ENCODE results near the gene SMIM35. TPM values are rescaled to one million over a fixed set of nuclear protein-coding genes. Genes with fewer than 3 reads are reported as not detected.
"Not testable (repeated sequence)": the region's sequence is repeated elsewhere in the genome, so short reads cannot be mapped to it uniquely, and the experiment has no call there.

The SMIM35 gene
- total RNA-seq, 1 donor from 2014 or later: not detected

DNA sequence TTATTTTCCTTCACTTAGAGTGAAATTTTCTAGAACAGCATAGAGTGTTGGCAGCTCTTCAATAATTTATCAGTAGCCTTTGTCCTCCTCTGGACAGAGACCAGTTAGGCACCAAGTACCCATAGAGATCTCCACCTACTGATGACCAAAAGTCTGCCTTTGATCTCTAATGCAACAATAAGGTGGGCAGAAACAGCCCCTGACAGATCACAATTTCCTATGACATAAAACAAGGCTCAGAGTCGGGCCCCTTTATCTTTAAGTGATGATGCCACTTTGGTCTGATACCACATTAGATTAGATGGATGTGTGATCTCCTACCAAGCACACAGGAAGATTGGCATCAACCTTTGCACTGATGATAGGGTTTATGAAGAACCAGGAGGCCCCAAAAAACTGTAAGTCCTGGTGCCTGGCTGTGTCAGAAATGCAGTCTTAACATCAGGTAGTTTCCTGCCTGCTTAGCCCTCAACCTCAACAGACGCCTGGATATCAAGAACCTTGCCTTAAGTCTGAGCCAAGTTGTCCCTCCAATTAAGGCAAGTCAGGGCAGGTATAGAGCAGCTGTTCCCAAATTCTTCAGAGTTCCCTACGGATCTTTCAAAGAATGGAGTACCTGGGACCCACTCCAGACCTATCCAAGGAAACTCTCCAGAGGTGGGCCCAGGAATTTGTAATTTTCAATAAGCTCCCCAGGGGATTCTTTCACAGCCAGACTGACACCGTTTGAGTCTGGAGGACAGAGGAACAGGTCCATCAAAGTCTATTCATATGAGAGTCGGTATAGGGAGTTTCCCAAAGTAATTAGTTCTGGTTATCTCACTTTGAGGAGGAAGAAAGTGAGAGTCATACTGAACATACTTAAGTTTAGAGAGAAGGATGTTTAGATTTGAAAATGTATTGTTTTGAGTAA lies 40.5 kb downstream of the SMIM35 start:
- FAIRE-seq: no peak
- DNase-seq (ENCODE audit: low spot score in 2 of 2): no peak

DNA sequence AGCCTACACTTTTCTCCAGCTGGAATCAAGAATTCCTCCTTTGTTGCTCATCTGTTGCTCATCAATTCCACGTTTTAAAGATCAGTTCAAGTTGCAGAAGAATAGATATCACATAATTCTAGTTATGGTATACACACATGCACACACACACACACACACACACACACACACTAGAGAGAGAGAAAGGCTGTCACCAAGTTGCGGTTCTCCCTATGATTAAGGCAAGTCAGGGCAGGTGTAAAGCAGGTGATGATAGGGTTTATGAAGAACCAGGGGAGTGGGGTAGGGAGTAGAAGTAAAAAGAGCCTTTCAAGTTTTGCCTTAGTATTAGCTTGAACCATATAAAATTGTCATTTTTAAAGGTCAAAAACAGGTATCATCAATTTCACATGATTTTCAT lies 41.6 kb downstream of the SMIM35 start:
- DNase-seq (ENCODE audit: low spot score in 2 of 2): no peak
- FAIRE-seq: no peak

DNA sequence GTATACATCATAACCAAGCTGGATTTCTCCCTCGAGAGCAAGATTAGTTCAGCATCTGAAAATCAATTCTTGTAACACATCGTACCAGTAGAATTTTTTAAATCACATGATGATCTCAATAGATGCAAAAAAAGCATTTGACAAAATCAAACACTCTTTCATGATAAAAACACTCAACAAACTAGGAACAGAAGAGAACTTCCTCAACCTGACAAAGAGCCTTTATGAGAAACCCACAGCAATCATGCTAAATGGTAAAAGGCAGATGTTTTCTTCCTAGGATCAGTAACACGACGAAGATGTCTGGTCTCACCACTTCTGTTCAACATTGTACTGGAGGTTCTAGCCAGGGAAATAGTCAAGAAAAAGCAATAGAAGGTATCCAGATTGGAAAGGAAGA lies 44.0 kb downstream of the SMIM35 start:
- no peak for DNase-seq (ENCODE audit: low spot score in 2 of 2)
- FAIRE-seq: no peak

DNA sequence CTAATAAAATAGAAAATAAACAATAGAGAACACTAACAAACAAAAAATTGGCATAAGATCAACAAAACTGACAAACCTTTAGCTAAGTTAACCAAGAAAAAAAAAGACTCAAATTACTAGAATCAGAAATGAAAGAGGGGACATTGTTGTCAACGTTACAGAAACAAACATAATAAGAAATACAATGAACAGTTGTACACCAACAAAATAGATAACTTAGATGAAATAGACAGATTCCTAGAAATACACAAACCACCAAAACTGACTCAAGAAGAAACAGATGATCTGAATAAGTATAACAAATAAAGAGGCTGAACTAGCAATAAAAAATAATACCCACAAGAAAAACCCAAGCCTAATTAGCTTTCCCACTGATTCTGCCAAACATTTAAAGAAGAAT lies 44.6 kb downstream of the SMIM35 start:
- DNase-seq (ENCODE audit: low spot score in 2 of 2) (no peak), FAIRE-seq (peak; percentile 55)

DNA sequence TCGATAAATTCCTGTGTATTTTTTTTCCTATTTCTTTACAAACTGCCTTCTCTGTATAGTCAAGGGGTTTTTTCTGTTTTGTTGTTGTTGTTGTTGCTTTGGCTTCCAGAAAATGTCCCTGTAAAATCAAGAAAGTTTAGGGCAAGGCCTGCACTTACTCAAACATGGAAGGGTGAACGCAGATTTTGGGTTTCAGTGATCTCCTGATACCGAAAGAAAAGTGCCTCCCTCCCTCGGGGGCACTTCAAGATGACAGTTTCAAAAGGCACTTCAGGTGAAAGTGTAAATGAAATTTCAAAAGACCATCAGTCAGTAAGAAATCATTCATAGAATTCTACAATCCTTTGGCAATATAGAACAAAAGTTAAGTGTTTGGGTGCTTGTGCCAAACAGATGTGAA lies 53.3 kb downstream of the SMIM35 start:
- FAIRE-seq (no peak), DNase-seq (ENCODE audit: low spot score in 2 of 2) (no peak)

DNA sequence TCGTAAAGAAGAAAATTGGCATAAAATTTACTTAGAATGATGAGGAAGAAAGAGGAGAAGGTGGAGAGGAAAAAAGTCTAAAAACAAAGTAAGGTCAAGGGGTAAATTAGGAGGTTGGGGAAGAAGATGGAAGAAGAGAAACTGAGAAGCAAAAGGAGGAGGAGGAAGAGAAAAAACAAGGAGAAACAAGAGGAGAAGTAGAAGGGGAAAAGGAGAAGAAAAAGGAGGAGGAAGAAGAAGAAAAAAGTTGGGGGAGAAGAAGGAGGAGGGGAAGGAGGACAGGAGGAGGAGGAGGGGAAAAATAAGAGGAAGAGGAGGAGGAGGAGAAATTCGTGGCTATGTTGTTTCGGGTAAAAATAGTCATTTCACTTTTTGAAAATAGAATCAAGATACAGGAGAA lies 58.1 kb downstream of the SMIM35 start:
- no peak for FAIRE-seq
- DNase-seq (ENCODE audit: low spot score in 2 of 2): no peak

DNA sequence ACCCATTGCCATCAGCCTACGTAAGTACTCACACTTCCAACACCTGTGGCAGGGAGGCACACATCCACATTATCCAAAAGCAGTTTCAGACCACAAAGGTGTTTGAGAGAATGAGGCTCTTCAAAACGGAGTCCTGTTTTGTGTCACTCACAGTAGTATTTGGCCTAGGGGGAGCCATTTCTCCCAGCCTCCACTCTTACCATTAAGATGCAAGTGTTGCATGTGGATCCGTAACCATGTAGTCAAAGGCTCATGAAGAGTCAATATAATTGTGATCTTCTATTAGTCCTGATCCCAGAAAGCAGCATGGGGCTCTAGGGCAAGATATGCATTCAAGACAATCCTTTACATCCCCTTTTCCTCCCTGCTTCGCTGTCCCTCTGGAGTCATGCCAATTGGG lies 59.1 kb downstream of the SMIM35 start:
- DNase-seq (ENCODE audit: low spot score in 2 of 2) (no peak), FAIRE-seq (no peak)

DNA sequence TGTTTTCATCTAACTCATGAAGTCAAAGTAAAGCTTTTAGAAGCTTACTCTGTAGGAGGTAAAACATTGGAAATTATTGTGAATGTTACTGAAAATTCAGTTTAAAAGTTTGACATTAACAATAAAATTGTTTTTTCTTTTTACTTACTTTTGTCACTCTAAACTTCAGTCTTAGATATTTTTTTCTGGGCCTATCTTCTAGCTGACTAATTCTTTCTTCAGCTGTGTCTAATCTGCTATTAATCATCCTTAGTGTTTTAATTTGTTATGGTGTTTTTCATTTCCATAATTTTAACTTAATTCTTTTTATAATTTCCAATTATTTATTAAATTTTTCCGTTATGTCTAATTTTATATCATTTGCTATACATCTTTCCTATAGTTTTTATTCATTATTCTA lies 65.6 kb downstream of the SMIM35 start:
- FAIRE-seq (peak; percentile 91), DNase-seq (ENCODE audit: low spot score in 2 of 2) (no peak)

DNA sequence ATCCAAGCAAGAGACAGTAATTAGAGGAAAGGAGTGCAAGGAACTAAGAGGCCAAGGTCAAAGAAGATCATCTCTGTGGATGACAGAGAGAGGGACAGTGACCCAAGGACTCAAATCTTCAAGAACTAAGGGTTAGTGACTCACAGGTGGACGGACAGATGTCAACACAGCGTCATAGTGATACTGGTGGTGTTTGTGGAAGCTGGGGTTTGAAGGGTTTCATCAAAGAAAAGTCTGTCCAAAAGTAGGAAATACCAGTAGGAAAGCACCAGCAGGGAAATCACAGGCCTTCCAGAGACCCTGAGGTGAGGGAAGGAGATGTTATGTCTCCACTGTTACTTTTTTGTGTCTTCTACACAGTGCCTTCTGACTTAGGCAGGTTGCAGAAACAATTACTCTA lies 68.4 kb downstream of the SMIM35 start:
- FAIRE-seq (no peak), DNase-seq (ENCODE audit: low spot score in 2 of 2) (no peak)

DNA sequence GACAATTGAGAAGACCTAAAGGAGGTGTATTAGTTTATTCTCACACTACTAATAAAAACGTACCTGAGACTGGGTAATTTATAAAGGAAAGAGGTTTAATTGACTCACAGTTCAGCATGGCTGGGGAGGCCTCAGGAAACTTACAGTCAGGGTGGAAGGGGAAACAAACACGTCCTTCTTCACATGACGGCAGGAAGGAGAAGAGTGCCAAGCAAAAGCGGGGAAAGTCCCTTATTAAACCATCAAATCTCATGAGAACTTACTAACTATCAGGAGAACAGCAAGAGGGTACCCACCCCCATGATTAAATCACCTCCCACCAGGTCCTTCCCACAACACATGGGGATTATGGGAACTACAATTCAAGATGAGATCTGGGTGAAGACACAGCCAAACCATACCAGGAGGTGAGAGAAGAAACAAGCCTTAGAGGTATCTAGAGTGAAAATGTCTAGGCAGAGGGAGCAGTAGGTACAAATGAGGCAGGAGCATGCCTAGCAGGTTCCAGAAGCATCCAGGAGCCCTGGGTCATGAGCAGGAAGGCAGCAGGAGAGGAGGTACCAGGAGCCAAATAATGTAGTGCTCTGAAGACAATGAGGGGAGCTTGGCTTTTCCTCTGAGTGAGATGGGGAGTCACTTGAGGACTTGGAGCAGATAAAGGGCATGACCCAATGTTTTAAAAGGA lies 69.0 kb downstream of the SMIM35 start:
- FAIRE-seq: no peak
- no peak for DNase-seq (ENCODE audit: low spot score in 2 of 2)

DNA sequence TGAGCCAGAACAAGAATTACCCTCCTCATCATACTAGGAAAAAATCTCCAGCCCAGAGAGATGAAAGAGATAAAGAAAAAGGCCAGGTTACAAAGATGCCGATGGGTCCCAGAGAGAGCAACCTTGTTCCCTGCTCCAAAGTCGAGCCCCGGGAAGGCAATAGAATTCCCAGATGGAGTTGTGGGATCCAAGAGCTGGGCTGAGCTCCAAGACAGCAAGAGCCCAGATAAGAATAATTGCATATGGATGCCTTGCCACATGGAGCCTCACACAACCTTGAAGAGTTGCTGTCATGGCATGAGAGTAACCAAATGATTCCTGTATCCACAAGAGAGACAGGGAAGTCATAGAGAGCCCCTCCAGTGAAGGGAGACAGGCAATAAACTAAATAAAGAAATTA lies 69.7 kb downstream of the SMIM35 start:
- DNase-seq (ENCODE audit: low spot score in 2 of 2): no peak

DNA sequence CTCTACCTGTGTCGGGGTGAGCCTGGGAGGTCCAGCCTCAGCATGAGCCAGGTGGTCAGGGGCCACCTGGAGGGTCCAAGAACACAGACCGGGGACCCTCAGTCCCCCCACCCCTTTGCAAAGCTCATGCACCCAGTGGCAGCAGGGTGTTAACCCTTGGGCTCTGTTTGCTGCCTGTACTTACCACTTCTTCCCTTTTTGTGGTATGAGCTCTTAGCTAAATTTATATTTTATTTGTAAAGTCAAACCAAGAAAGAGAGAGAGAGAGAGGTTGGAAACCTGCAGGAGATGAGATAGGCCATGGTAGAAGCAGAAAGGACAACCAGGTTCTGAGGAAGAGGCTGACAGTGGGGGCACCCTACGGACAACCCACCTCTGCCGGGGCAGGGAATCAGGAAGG lies 70.7 kb downstream of the SMIM35 start:
- DNase-seq (ENCODE audit: low spot score in 2 of 2): no peak
- no peak for FAIRE-seq

More for the DNA sequence above, 69.7 kb downstream of the SMIM35 start:
- no peak for FAIRE-seq

DNA sequence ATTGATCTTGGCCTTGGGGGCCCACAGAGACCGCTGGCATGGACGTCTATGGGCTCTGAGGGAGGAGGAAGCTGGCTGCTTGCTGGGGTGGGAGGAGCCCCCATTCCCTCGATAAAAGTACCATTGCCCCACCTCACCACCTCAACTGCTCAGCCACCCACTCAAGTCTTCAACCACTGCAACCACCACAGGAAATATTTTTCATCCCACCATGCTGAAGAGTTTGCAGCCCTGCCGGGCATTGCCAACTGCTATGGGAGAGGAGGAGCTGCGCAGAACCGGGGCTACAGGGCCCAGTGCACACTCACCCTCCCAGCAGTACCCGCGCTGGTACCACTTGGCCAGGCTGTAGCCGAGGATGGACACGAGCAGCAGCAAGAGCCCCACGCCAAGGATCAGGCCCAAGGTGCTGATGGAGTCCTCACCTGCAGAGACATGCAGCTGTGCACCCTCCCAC lies 71.3 kb downstream of the SMIM35 start:
- DNase-seq (ENCODE audit: low spot score in 2 of 2): no peak
- no peak for FAIRE-seq

DNA sequence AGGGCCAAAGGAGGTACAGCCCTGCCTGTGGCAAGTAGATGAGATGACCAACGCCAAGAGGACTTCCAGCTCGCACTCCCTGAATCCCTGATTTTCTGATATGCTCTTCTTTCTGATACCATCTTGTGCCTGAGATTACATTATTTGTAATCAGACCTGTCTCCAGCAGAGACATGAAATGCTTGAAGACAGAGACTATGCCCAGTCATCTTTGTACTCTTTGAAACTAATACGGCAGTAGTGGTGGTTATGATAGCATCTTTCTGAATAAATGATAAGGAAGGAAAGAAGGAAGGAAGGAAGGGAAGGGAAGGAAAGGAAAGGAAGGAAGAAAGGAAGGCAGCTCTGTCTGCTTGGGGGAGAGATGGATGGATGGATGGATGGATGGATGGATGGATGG lies 72.7 kb downstream of the SMIM35 start:
- DNase-seq (ENCODE audit: low spot score in 2 of 2): no peak
- FAIRE-seq: no peak

DNA sequence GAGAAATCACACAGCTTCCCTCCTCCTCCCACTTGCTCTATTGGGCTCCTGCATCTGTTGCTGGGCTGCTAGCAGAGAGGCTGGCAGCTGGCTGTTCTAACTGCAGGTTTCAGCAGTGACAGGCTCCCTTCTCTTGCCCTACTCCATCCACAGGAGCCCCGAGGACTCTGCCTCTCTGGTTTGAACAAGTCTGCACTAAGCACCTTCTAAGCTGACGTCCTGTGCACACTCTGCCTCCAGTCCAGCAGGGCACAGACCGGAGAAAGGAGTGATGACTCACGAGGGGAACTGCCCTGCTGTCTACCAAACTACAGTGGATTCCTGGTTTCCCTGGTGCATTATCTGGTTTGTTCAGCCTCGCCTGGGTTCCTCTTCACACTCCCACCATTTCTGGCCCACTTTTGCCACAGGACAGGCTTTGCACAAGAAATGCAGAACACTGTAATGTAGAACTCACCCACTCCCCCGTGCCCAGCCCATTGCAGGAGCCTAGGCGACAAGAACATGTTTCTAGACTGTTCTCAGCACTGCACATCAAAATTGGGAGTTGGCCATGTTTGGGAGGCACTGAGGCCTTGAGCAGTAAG lies 74.6 kb downstream of the SMIM35 start:
- FAIRE-seq: no peak
- peak in 1 of 2 donors; percentile 48 for DNase-seq (ENCODE audit: low spot score in 2 of 2)

DNA sequence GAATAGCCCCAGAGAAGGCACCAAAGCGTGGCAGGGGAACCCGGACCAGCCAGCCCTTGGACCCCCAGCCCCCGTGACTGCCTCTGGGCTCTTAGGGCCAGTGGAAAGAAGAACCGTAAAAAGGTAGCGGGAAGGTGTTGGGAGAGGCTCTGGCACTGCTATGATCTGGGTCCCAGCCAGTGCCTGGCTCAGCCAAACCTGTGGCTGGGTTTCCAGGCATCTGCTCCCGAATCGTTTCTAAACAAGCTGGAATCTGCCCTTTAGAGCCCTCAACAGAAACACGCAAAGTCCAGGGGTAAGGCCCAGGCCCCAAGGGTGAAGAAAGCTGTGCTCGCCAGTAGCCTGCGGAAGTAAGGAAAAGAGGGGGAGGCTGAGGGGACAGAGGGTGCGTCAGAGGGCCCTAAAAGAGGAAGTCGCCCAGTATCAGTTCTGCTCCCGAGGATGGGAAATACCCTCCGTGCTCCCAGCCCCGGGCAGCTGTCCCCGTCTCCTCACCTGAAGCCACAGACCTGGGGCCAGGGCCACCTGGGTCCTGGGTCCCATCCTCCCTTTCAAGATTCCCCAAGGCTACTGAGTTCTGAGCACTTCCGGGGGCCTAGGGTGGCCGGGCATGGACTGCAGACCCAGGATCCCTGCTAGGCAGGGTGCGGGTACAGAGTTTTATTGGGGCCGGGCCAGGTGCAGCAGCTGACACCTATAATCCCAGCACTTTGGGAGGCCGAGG lies 75.9 kb downstream of the SMIM35 start:
- FAIRE-seq: no peak
- no peak for DNase-seq (ENCODE audit: low spot score in 2 of 2)

DNA sequence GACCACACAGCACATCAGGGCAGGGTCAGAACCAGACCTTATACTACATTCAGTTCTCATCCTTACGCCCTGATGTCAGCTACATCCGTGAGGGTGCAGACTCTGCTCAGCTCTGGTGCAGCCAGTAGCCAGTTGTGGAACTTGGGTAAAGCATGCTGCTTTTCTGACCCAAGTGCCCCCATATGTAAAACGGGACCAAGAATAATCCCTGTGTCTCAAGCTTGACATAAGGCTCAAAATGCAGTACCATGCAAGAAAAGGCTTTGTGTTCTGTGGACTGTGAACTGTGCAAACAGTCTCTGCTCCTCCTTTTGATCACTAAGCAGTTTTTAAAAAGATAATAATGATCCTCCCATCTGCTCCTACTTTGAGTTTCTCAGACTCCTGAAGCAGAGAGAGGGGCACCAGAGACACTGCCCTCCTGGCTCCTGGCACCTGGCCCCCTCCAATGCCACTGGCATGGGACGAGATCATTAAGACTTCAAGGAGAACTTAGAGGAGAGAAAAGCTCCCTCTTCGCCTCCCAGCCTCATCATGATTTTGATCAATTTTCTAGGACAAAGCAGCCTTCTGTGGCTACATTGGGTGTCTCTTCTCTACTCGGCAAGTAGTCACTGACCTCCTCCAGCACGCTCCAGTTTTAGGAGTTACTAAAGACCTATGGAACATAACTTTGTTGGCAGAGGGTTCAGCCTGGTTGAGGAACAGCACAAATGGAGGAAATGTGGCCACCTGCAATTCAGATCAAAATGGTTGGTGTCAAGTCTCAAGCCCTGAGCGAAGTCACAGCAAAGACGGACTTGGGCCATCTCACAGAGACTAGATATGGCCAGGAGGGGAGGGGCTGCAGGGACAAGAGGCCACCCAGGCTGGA lies 76.7 kb downstream of the SMIM35 start:
- FAIRE-seq (no peak), DNase-seq (ENCODE audit: low spot score in 2 of 2) (no peak)

DNA sequence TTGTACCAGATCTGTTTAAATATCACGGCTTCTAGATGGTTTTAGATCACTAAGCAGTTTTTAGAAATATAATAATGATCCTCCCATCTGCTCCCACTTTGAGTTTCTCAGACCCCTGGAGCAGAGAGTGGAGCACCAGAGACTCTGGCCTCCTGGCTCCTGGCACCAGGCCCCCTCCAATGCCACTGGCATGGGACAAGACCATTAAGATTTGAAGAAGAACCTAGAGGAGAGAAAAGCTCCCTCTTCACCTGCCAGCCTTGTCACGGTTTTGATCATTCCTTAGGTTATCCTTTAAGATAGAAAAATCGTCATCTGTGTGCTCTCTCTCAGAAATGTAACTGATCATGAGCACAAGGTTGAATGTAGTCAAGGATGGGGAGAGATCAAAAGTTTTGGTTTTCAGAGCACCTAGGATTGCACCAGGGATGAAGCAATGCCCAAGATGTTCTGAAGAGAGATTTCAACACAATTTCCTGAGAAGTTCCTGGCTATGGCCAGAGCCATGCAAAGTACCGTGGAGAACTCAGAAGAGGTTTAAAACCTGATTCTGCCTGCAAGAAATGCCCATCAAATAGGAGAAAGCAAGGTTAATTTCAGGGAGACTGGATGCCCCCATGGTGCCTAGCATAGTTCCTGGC lies 78.4 kb downstream of the SMIM35 start:
- FAIRE-seq: no peak

DNA sequence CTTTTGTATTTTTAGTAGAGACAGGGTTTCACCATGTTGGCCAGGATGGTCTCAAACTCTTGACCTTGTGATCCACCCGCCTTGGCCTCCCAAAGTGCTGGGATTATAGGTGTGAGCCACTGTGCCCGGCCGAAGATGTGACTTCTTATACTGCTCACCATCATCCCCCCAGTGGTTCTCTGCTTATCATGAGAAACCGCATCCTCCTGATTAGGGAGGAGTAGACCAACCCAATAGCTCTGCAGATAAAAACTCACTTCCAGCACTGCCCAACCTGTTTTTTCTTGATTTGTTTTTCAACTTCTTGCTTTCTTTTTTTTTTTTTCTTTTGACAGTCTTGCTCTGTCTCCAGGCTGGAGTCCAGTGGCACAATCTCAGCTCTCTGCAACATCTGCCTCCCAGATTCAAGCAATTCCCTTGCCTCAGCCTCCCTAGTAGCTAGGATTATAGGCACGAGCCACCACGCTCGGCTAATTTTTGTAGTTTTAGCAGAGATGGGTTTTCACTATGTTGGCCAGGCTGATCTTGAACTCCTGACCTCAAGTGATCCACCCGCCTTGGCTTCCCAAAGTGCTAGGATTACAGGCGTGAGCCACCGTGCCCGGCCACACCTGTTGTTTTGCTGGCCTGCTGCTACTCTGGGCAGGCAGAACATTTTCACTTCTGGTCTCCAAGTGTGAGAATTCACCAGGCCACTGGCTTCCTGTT lies 79.0 kb downstream of the SMIM35 start:
- not testable (repeated sequence) for FAIRE-seq; DNase-seq (ENCODE audit: low spot score in 2 of 2)

More for the DNA sequence above, 78.4 kb downstream of the SMIM35 start:
- no peak for DNase-seq (ENCODE audit: low spot score in 2 of 2)
